Upper lobe of right lung (tissue), 1 donor: ENCODE measurements around the gene B4GALNT1. TPM values are rescaled to one million over a fixed set of nuclear protein-coding genes. Genes with fewer than 3 reads are reported as not detected.
"Not testable (repeated sequence)": the region's sequence is repeated elsewhere in the genome, so short reads cannot be mapped to it uniquely, and the experiment has no call there.

Experiments
- ATAC-seq: fragments of 200-7000 bp; cut with Tn5 transposase; one replicate; pipeline ENCODE4 v1.9.1; 2020; ENCODE audit warnings: mild to moderate bottlenecking, moderate library complexity
- DNase-seq: peaks from one replicate; pipeline ENCODE4 v3.0.0-alpha.2; 2020
- H3K27ac ChIP-seq: fragments of 200-600 bp; one replicate; pipeline ENCODE4 v1.8.0; 2022
- H3K27me3 ChIP-seq: fragments of 200-600 bp; one replicate; pipeline ENCODE4 v1.8.0; 2022; ENCODE audit warnings: mild to moderate bottlenecking
- H3K36me3 ChIP-seq: fragments of 200-600 bp; one replicate; pipeline ENCODE4 v1.8.0; 2022
- H3K4me1 ChIP-seq: fragments of 200-600 bp; one replicate; pipeline ENCODE4 v1.8.0; 2022
- H3K4me3 ChIP-seq: fragments of 200-600 bp; one replicate; pipeline ENCODE4 v1.8.0; 2022; ENCODE audit warnings: mild to moderate bottlenecking
- H3K9me3 ChIP-seq: fragments of 200-600 bp; one replicate; pipeline ENCODE4 v1.8.0; 2022
- intact Hi-C: fragments of 100-400 bp; cut with DNase I; formaldehyde crosslinking; loops from one replicate; pipeline ENCODE4 v1.11.0; 2022
- total RNA-seq: library from RNA; stranded (reverse); fragmentation: NEBNext Ultra II Directional; extraction: Animal tissue kit (Norgen Biotek cat#: 25700); gene quantifications from one replicate; pipeline ENCODE4 v1.2.1, GENCODE V29; 2021
- TF ChIP-seq, protein P1 (sequence below): fragments of 200-600 bp; IDR thresholded peaks from one replicate; pipeline ENCODE4 v1.8.0; 2022; ENCODE audit warnings: antibody characterized with exemption
- donor health status: DM: no; HTN: yes; CAD: no; lungs with severe emphysema.

B4GALNT1 gene
- total RNA-seq, 1 donor from 2014 or later: 0.93 TPM

DNA sequence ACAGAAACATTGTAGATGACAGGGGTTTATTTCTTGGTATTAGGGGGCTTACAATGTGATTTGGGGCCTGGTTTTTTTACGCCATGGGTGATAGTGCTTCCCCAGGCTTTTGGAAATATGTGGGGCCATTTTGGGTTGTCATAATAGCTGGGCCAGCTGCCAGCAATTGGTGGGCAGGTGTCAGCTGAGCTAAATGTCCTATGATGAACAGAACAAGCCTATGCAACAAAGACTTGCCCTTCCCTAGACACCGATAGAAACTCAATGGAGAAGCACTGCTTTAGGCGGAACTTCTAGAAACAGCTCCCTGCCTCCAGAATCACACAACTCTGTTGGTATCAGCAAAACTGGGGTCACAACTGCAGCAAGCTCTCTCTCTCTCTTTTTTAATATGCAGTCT, 5.1 kb upstream of the B4GALNT1 start:
- DNase-seq: no peak
- Histone ChIP-seq H3K4me3 (no peak overlapping the region), H3K27me3 (peaks cover 46% of the 10 kb centered on the region)

GRCh38 chr12:57637364-57637763, 4.4 kb upstream of the B4GALNT1 start:
- H3K9me3 ChIP-seq: no peaks in the 10 kb centered on the region
- H3K4me3 ChIP-seq: no peak overlapping the region
- H3K27ac ChIP-seq: no peak overlapping the region
- peaks cover 6% of the 10 kb centered on the region for H3K4me1 ChIP-seq
- no peak for DNase-seq
- no peaks in the 10 kb centered on the region for H3K36me3 ChIP-seq
- intact Hi-C loops: no loop called here
- no peak for ATAC-seq
- peaks cover 53% of the 10 kb centered on the region for H3K27me3 ChIP-seq
- TF ChIP-seq, protein P1, sequence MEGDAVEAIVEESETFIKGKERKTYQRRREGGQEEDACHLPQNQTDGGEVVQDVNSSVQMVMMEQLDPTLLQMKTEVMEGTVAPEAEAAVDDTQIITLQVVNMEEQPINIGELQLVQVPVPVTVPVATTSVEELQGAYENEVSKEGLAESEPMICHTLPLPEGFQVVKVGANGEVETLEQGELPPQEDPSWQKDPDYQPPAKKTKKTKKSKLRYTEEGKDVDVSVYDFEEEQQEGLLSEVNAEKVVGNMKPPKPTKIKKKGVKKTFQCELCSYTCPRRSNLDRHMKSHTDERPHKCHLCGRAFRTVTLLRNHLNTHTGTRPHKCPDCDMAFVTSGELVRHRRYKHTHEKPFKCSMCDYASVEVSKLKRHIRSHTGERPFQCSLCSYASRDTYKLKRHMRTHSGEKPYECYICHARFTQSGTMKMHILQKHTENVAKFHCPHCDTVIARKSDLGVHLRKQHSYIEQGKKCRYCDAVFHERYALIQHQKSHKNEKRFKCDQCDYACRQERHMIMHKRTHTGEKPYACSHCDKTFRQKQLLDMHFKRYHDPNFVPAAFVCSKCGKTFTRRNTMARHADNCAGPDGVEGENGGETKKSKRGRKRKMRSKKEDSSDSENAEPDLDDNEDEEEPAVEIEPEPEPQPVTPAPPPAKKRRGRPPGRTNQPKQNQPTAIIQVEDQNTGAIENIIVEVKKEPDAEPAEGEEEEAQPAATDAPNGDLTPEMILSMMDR: no peak

More for the DNA sequence above, 5.1 kb upstream of the B4GALNT1 start:
- no peaks in the 10 kb centered on the region for H3K9me3 ChIP-seq
- H3K36me3 ChIP-seq: no peaks in the 10 kb centered on the region
- no peak for ATAC-seq
- no peaks in the 10 kb centered on the region for H3K4me1 ChIP-seq
- intact Hi-C loops: no loop called here
- H3K27ac ChIP-seq: no peak overlapping the region
- TF ChIP-seq, protein P1: no peak

- H3K9me3 ChIP-seq, H3K27ac ChIP-seq, H3K4me3 ChIP-seq, intact Hi-C loops, H3K36me3 ChIP-seq, ATAC-seq, DNase-seq: not testable (repeated sequence)
- H3K27me3 ChIP-seq: peaks cover 53% of the 10 kb centered on the region
- peaks cover 12% of the 10 kb centered on the region for H3K4me1 ChIP-seq
Measured at GRCh38 chr12:57636731-57637130, 3.7 kb upstream of the B4GALNT1 start.

GRCh38 chr12:57632073-57632957, 686 bp downstream of the B4GALNT1 start:
- TF ChIP-seq, protein P1: no peak
- Histone ChIP-seq H3K27me3 (peaks cover 71% of the 10 kb centered on the region), H3K27ac (no peak overlapping the region), H3K4me1 (peaks cover 19% of the 10 kb centered on the region), H3K9me3 (no peaks in the 10 kb centered on the region), H3K36me3 (no peaks in the 10 kb centered on the region), H3K4me3 (peak overlapping the region; percentile 50)
- DNase-seq: no peak
- ATAC-seq: peak; percentile 5
- intact Hi-C loops: no loop called here

DNA sequence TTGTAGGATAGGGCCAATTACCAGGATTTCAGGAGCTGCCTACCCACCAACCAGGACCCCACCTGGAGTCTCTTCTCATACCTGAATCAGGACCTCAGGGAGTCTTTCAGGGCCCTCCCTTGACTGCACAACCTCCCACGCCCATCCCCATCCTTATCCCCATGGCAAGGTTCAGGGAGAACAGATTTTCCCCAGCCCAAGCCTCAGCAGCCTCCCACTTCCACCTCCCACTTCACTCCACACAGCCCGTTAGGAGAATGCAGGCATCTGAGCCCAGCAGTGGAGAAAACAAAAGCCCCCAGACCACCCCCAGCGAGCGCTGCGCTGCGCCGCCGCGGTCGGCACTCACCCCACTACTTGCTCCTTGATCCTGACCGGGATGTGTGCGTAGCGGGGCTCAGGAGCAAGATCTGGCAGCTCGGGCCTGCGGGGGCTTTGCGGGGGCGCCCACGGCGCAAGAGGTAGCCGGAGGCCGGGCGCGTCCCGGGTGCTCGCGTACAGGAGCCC, 1.4 kb downstream of the B4GALNT1 start:
- H3K36me3 ChIP-seq: no peaks in the 10 kb centered on the region
- peaks cover 19% of the 10 kb centered on the region for H3K4me1 ChIP-seq
- intact Hi-C loops: no loop called here
- H3K9me3 ChIP-seq: no peaks in the 10 kb centered on the region
- H3K27ac ChIP-seq: no peak overlapping the region
- no peak for ATAC-seq
- TF ChIP-seq, protein P1: no peak
- DNase-seq: no peak
- peaks cover 76% of the 10 kb centered on the region for H3K27me3 ChIP-seq
- peak overlapping the region; percentile 50 for H3K4me3 ChIP-seq

DNA sequence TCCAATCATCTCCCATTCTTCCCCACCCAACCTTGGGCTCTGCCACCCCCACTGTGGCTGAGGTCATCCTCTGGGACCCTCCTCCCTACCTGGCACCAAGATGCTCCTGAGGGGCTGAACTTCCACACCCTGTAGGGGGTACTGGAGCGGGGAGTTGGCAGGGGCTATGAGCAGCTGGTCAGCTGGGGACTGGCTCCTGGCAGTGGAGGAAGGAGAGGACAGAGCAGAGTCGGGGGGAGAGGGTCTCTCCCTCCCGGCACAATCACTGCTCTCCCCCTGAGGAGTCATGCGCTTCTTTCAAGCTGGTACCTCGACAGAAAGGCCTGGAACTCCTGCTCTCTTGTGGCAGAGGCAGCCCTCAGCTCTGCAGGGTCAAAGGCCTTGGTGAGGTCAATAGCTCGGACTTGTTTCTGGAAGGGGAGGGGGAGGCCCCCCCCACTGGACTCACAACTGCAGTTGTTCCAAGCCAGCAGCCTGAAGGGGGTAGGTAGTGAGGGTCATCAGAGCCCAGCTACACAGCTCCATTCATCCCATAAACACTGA, 2.0 kb downstream of the B4GALNT1 start:
- Histone ChIP-seq H3K4me1 (peaks cover 19% of the 10 kb centered on the region), H3K36me3 (no peaks in the 10 kb centered on the region), H3K27me3 (peaks cover 80% of the 10 kb centered on the region), H3K4me3 (no peak overlapping the region), H3K9me3 (no peaks in the 10 kb centered on the region), H3K27ac (no peak overlapping the region)
- ATAC-seq (no peak), DNase-seq (no peak)
- TF ChIP-seq, protein P1: no peak
- intact Hi-C loops: no loop called here
